Upper lobe of left lung (tissue), 6 donors: ENCODE measurements around the gene ARHGAP24. TPM values are rescaled to one million over a fixed set of nuclear protein-coding genes. Genes with fewer than 3 reads are reported as not detected.

Experiments
- ATAC-seq, 2 donors: fragments of 200-7000 bp; cut with Tn5 transposase; one replicate each; pipeline ENCODE4 v1.9.1; 2022; ENCODE audit warnings: mild to moderate bottlenecking in 2 of 2, moderate library complexity in 2 of 2; ENCODE audit not compliant: low FRiP score in 2 of 2
- DNase-seq, 2 donors: peaks; one replicate each; pipeline ENCODE4 v3.0.0-alpha.2; 2019 to 2020
- H3K27ac ChIP-seq, 4 donors: fragments of 200-600 bp; sonication (generic); one replicate each; pipeline ENCODE4 v1.5.1; 2016 to 2019
- H3K27me3 ChIP-seq, 4 donors: fragments of 200-600 bp; sonication (generic); one replicate each; pipeline ENCODE4 v1.5.1; 2017 to 2019
- H3K36me3 ChIP-seq, 4 donors: fragments of 200-600 bp; sonication (generic); one replicate each; pipeline ENCODE4 v1.5.1; 2016 to 2019
- H3K4me1 ChIP-seq, 4 donors: fragments of 200-600 bp; sonication (generic); one replicate each; pipeline ENCODE4 v1.5.1; 2018 to 2019
- H3K4me3 ChIP-seq, 4 donors: fragments of 200-600 bp; sonication (generic); one replicate each; pipeline ENCODE4 v1.5.1; 2017 to 2019; ENCODE audit warnings: mild to moderate bottlenecking in 2 of 4, moderate library complexity in 1 of 4
- H3K9me3 ChIP-seq, 4 donors: fragments of 200-600 bp; sonication (generic); one replicate each; pipeline ENCODE4 v1.5.1; 2018 to 2019
- EP300 ChIP-seq, 4 donors: sonication (generic); formaldehyde crosslinking; IDR thresholded peaks; one replicate each; pipeline ENCODE4 v1.5.1; 2017; ENCODE audit warnings: antibody characterized with exemption in 4 of 4, control low read depth in 2 of 4
- POLR2A ChIP-seq, 4 donors: fragments of 450-650 bp; IDR thresholded peaks; one replicate each; pipeline ENCODE4 v1.5.1; 2016 to 2017; ENCODE audit warnings: antibody characterized with exemption in 4 of 4, mild to moderate bottlenecking in 2 of 4
- POLR2AphosphoS5 ChIP-seq, 2 donors: sonication (generic); formaldehyde crosslinking; IDR thresholded peaks; one replicate each; pipeline ENCODE4 v1.5.1; 2017; ENCODE audit warnings: antibody characterized with exemption in 2 of 2
- WGBS, 2 donors: methylation state at CpG; one replicate each; pipeline ENCODE4 v1.1.5; 2017 to 2018; 5-methylcytosine and 5-hydroxymethylcytosine counted together
- total RNA-seq, 6 donors: library from RNA; depleted of rRNA in 4 of 6; stranded (reverse); fragments of >200 nt in 4 of 6; gene quantifications; one replicate each; pipeline versions ENCODE4 v1.1.0 to v1.2.1, GENCODE V29; 2016 to 2021
- TF ChIP-seq, protein P1 (sequence below), 6 experiments: fragments of 450-650 bp in 4 of 6; fragments of 200-600 bp in 2 of 6; sonication (generic) in 2 of 6; IDR thresholded peaks; one replicate each; pipeline ENCODE4 v1.5.1; 2016 to 2019; ENCODE audit warnings: antibody characterized with exemption in 6 of 6
- donor health status: DM: no; HTN: no; CAD: no; lungs with moderate emphysema.
- donor health status: DM: no; HTN: yes; CAD: no; lungs with severe emphysema.

ARHGAP24 gene
- total RNA-seq, 6 donors from 2014 or later, result 26.4 to 92.2 (median 52.4) TPM

DNA sequence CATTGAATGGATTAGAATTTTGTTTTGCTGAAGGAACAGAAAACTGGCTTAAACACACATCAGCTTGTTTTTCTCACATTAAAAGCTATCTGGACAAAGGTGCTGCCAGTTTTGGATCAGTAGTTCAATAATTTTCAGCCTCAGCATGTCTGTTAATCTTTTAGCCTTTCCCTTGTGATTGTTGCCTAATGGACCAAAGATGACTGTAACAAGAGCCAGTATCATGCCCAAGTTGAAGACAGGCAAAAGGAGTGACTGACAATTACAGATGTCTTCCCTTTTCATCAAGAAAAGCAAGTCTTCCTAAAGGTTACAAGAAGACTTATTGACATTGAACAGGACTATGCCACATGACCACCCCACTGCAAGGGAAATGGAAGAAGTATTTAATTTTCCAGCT, 465.2 kb downstream of the ARHGAP24 start:
- no peak for ATAC-seq
- Histone ChIP-seq H3K4me3 (no peak overlapping the region), H3K27me3 (no peaks in the 10 kb centered on the region), H3K9me3 (no peaks in the 10 kb centered on the region), H3K4me1 (peaks cover 0 to 3% (median 0%) of the 10 kb centered on the region in 4 donors), H3K27ac (no peak overlapping the region), H3K36me3 (no peaks in the 10 kb centered on the region)
- no peak for DNase-seq
- TF ChIP-seq POLR2A (IDR thresholded peaks at IDR 0.05) (no peak), EP300 (IDR thresholded peaks at IDR 0.05) (no peak)

DNA sequence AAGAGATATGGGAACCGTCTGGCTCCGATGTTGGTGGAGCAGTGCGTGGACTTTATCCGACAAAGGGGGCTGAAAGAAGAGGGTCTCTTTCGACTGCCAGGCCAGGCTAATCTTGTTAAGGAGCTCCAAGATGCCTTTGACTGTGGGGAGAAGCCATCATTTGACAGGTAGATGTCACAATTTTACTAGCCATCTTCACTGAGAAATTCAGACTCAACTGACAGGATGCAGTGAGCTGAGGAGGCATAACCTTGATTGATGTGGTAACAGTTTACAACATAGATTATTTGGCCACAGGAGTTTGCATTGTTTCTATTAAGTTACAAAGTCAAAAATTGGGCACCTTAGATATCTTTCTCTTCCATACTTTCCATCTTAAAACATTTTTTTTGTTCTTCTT, 467.2 kb downstream of the ARHGAP24 start:
- DNase-seq (no peak), ATAC-seq (no peak)
- Histone ChIP-seq H3K27ac (no peak overlapping the region), H3K4me1 (peaks cover 0 to 3% (median 0%) of the 10 kb centered on the region in 4 donors), H3K4me3 (no peak overlapping the region), H3K9me3 (no peaks in the 10 kb centered on the region), H3K27me3 (no peaks in the 10 kb centered on the region), H3K36me3 (no peaks in the 10 kb centered on the region)
- WGBS, 2 donors, result 72 to 87% methylated on average over 5 of the region's 5 CpGs
- TF ChIP-seq POLR2AphosphoS5 (IDR thresholded peaks at IDR 0.05) (no peak), EP300 (IDR thresholded peaks at IDR 0.05) (no peak), POLR2A (IDR thresholded peaks at IDR 0.05) (no peak)
- TF ChIP-seq, protein P1, sequence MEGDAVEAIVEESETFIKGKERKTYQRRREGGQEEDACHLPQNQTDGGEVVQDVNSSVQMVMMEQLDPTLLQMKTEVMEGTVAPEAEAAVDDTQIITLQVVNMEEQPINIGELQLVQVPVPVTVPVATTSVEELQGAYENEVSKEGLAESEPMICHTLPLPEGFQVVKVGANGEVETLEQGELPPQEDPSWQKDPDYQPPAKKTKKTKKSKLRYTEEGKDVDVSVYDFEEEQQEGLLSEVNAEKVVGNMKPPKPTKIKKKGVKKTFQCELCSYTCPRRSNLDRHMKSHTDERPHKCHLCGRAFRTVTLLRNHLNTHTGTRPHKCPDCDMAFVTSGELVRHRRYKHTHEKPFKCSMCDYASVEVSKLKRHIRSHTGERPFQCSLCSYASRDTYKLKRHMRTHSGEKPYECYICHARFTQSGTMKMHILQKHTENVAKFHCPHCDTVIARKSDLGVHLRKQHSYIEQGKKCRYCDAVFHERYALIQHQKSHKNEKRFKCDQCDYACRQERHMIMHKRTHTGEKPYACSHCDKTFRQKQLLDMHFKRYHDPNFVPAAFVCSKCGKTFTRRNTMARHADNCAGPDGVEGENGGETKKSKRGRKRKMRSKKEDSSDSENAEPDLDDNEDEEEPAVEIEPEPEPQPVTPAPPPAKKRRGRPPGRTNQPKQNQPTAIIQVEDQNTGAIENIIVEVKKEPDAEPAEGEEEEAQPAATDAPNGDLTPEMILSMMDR (IDR thresholded peaks at IDR 0.05), result no peak

DNA sequence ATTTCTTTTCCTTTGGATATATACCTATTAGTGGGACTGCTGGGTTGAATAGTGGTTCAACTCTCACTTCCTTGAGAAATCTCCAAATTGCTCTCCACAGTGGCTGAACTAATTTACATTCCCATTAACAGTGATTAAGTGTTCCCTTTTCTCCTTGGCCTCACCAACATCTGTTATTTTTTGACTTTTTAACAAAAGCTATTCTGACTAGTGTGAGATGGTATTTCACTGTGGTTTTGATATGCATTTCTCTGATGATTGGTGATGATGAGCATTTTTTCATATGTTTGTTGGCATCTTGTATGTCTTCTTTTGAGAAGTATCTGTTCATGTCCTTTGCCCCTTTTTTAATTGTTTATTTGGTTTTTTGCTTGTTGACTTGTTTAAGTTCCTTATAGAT, 471.9 kb downstream of the ARHGAP24 start:
- H3K27ac ChIP-seq, result no peak overlapping the region
- ATAC-seq (no peak), DNase-seq (no peak)
- no peak overlapping the region for H3K4me3 ChIP-seq
- no peaks in the 10 kb centered on the region for H3K4me1 ChIP-seq
- H3K36me3 ChIP-seq, result no peaks in the 10 kb centered on the region
- H3K9me3 ChIP-seq, result no peaks in the 10 kb centered on the region
- no peaks in the 10 kb centered on the region for H3K27me3 ChIP-seq
- TF ChIP-seq POLR2A (IDR thresholded peaks at IDR 0.05) (no peak), POLR2AphosphoS5 (IDR thresholded peaks at IDR 0.05) (no peak), EP300 (IDR thresholded peaks at IDR 0.05) (no peak)
- TF ChIP-seq, protein P1 (IDR thresholded peaks at IDR 0.05), result no peak

DNA sequence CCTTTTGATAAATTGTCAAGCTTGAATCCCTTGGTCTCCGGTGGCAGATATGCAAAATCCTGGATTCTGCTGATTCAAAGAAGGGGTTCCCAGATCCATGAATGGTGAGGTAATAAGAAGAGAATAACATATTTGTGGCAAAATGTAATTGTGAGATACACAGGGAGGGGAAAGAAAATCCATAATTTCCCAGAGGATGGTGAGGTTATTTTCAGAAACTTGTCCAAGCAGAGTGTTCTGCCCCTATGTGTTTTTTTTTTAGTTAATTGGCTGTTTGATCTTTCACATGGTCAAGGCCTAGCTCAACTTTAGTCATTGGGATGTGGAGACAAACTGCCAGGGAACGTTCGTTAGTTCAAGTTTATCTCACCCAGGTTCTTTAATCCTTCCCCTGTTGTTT, 476.1 kb downstream of the ARHGAP24 start:
- ATAC-seq, result peak in 1 of 2 donors; percentile 63
- WGBS, 2 donors, result 96 to 97% methylated on average over 3 of the region's 3 CpGs

GRCh38 chr4:85952528-85952927, 477.6 kb downstream of the ARHGAP24 start:
- H3K27ac ChIP-seq, result no peak overlapping the region
- no peak overlapping the region for H3K4me3 ChIP-seq
- TF ChIP-seq POLR2A (IDR thresholded peaks at IDR 0.05), result no peak
- no peak for TF ChIP-seq EP300 (IDR thresholded peaks at IDR 0.05)
- TF ChIP-seq POLR2AphosphoS5 (IDR thresholded peaks at IDR 0.05), result no peak
- TF ChIP-seq, protein P1 (IDR thresholded peaks at IDR 0.05), result no peak
- no peaks in the 10 kb centered on the region for H3K9me3 ChIP-seq
- ATAC-seq (peak in 1 of 2 donors; percentile 71), DNase-seq (no peak)
- no peaks in the 10 kb centered on the region for H3K4me1 ChIP-seq
- H3K27me3 ChIP-seq, result no peaks in the 10 kb centered on the region
- WGBS, 2 donors, result 85% methylated on average over 3 of the region's 3 CpGs
- H3K36me3 ChIP-seq, result no peaks in the 10 kb centered on the region

More for the DNA sequence above, 476.1 kb downstream of the ARHGAP24 start:
- H3K27ac ChIP-seq, result no peak overlapping the region
- no peak for DNase-seq
- no peaks in the 10 kb centered on the region for H3K4me1 ChIP-seq
- H3K27me3 ChIP-seq, result no peaks in the 10 kb centered on the region
- H3K9me3 ChIP-seq, result no peaks in the 10 kb centered on the region
- TF ChIP-seq, protein P1 (IDR thresholded peaks at IDR 0.05), result no peak
- TF ChIP-seq EP300 (IDR thresholded peaks at IDR 0.05) (no peak), POLR2AphosphoS5 (IDR thresholded peaks at IDR 0.05) (no peak), POLR2A (IDR thresholded peaks at IDR 0.05) (no peak)
- no peak overlapping the region for H3K4me3 ChIP-seq
- H3K36me3 ChIP-seq, result no peaks in the 10 kb centered on the region
